Forelimb muscle (tissue), 1 donor: ENCODE measurements around the gene TEX10. TPM values are rescaled to one million over a fixed set of nuclear protein-coding genes. Genes with fewer than 3 reads are reported as not detected.
"Not testable (repeated sequence)": the region's sequence is repeated elsewhere in the genome, so short reads cannot be mapped to it uniquely, and the experiment has no call there.

Experiments used
- DNase-seq: peaks from one replicate; pipeline ENCODE4 v3.0.0-alpha.2; 2013; ENCODE audit warnings: low read depth
- polyA plus RNA-seq: library from polyadenylated mRNA; unstranded; fragments of 120-200 nt; gene quantifications from one replicate; pipeline ENCODE4 v1.2.1, GENCODE V29; 2013; ENCODE audit not compliant: insufficient read length

The TEX10 gene
- polyA plus RNA-seq, result 21.6 TPM

DNA sequence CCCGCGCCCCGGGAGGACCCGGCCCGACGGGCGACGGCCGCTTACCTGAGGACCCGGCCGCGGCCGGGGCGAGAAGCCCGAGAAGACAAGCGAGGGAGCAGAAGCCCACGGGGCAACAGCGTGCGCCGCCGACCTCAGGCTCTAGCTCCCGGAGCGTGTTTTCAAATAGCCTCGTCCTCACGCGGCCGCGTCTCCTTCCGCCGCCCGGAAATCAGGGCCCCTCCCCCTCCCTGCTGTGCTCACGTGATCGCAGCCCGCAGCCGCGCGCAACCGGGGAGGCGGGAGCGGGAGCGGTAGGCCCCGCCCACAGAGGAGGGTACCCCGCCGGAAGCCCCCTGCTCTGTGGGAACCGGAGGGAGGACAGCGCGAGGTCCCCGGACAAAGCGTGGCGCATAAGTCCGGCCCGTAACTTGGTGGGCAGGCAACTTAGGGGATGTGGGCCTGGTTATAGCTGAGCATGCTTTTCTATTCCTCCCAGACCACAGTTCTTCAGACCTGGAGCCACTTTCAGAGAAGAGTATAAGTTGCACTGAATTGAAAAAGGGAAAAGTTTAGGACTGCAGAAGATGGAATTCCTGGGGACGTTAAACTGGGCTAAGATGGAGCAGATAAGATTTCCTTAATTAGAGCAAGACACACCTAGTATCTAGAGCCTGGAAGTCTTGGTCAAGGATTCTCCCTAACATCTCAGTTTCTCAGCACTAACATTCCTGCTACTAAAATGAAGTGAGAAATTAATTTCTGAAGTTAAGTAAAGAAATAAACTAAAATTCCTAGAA is at the start of gene TEX10:
Gene TEX10 (minus strand): TSS at position 216 of the 779 bp plus-strand sequence. CDS start 3,579 bp downstream, outside the sequence.
- peak; percentile 44 for DNase-seq

DNA sequence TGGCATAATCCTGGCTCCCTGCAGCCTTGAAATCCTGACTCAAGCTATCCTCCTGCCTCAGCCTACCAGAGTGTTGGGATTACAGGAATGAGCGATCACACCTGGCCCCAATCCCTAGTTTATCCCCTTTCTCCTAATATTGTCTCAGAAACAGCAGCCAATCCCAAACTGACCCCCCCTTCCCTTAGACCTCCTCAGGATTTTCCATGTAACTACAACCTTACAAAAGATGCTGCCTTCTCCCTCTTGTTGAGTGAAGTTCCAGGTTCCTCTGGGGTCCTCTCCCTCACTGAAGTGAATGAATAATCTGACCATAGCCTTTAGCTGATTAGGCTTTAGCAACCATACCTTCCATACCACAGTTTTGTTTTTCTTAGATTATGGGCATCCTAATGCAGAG is 48.3 kb upstream of the TEX10 start:
- no peak for DNase-seq

DNA sequence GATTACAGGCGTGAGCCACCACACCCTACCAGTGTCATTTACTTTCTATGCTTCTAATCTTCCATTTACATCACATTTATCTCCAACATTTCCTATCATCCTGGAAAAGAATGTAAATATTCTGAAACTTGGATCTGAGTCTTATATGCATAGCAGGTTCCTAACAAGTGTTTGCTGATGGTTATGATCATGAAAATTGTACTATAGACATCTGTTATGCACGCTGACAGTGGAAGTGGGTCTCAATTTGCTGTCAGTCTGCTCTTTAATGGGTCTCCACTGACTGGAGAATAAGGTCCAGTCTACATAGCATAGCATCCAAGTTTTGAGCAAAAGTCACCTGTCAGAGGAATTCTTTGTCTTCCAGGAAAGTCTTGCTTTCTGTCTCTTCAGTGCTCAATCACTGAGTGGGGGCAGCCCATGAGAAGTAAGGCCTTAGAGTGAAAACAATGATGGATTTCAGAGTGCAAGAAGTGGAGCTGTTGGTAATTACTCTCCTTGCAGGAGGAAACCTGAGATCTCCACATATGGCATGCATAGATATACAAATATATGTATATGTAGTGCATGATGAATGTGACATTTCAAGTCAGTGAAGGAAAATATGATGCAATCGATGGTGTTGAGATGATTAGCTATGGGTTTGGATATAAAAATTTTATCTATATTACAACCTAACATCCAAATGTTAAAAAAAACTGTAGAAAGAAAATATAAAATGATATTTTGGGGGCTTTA is 45.0 kb upstream of the TEX10 start:
- no peak for DNase-seq

DNA sequence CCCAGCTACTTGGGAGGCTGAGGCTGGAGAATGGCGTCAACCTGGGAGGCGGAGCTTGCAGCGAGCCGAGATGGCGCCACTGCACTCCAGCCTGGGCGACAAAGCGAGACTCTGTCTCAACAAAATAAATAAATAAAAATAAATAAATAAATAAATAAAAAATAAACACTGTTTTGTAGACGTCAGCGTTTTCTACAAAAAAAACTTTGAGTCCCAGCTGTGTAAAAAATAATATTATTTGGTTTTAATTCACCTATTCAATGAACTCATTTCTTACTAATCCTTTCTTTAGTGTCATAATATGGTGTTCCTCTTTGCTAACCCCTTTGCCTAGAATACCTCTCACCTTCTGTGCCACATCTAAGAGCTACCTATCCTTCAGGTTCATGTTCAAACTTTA is 44.0 kb upstream of the TEX10 start:
- DNase-seq, result no peak

DNA sequence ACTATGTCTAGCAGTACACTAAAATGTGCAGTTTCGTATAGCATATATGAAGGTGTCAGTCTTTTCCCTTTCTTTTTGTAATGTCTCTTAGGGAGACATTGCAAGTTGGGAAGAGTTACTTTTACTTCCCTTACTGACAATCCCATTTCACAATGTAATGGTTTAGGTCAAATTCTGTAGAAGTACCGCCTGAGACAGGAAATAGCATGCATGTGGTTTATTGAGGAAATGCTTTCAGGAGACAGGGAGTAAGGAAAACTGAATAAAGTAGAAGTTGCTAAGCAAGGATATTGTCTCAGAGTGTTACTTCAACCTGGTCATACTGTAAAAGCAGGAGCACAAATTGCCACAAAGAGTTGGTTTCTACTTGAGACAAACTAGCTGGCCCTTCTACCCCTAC is 42.1 kb upstream of the TEX10 start:
- no peak for DNase-seq

DNA sequence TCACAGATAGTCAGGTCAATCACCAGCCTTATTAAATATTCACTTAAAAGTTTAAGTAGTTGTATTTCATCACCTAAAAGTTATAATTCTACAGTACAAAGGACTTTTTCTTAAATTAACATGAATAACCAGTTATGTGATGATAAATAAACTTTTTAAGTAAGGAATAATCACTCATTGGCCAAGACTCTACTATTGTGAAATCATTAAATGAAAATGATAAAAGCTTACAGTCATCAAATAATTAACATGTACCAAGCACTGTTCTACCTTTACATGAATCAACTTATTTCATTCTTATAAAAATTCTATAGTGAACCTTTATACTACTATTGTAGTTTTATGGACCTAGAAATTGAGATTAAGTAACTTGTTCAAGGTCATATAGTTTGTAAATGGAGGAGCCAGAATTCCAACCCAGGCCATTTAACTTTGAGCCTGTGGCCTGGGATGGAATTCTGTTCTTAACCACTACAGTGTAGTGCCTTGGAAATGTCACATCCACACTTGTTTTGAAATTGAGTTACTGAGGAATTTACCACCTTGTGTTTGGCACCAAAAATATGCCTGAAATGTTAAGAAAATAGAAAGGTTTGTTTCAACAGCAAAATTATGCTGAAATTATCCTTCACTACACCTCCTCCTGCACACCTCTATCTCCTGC is 41.4 kb upstream of the TEX10 start:
- DNase-seq, result no peak

DNA sequence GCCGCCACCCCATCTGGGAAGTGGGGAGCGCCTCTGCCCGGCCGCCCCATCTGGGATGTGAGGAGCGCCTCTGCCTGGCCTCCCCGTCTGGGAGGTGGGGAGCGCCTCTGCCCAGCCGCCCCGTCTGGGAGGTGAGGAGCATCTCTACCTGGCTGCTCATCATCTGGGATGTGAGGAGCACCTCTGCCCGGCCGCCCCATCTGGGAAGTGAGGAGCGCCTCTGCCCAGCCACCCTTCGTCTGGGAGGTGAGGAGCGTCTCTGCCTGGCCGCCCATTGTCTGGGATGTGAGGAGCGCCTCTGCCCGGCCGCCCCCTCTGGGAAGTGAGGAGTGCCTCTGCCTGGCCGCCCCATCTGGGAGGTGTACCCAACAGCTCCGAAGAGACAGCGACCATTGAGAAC is 40.2 kb upstream of the TEX10 start:
- not testable (repeated sequence) for DNase-seq

DNA sequence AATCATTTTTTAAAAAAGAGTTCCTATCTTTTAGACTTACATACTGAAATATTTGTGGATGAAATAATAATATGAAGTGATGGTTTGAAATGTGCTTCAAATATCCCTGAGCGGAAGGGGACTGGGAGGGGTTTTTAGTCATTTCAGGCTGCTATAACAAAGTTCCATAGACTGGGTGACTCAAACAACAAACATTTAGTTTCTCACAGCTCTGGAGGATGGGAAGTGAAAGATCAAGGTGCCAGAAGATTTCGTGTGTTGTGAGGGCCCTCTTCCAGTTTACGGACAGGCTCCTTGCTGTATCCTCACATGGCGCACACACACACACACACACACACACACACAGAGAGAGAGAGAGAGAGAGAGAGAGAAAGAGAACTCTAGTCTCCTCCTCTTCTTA is 27.1 kb upstream of the TEX10 start:
- DNase-seq, result no peak

DNA sequence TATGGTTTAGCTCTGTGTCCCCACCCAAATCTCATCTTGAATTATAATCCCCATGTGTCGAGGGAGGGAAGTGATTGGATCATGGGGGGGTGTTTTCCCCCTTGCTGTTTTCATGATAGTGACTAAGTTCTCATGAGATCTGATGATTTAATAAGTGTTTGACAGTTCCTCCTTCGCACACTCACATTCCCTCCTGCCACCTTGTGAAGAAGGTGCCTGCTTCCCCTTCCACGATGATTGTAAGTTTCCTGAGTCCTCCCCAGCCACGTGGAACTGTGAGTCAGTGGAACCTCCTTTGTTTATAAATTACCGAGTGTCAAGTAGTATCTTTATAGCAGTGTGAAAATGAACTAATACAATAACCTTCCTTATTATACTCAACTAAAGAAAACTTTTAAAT is 24.3 kb upstream of the TEX10 start:
- DNase-seq, result no peak

DNA sequence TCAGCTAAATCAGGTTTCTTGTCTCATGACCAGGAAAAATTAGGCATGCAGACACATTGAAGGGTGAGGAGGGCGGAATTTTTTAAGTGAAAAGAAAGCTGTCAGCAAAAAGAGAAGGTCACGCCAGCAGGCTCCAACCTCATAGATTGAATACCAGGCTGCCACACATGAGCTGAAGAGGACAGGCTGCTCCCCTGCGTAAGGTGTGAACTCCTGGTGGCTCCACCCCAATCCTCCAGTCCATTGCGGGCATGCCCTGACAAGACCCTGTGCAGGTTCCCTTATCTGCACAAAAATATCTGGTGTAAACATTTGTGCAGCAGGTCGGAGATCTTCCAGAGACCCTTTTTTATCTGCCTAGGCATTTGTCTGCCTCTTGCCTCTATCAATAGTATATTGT is 22.9 kb upstream of the TEX10 start:
- no peak for DNase-seq

DNA sequence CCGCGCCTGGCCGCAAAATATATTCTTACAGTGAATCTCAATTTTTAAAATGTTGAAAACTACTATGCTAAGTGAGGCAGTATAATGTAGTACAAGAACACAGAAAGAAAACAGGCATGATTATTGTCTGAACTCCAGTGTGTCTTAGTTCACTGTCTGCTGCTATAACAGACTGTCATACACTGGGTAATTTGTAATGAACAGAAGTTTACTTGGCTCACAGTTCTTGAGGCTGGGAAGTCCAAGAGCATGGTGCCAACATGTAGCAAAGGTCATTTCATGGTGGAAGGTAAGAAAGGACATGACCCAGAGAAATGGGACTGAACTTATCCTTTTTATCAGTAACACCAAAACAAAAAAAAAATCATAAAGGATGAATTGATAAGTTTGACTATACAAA is 19.9 kb upstream of the TEX10 start:
- DNase-seq, result no peak

DNA sequence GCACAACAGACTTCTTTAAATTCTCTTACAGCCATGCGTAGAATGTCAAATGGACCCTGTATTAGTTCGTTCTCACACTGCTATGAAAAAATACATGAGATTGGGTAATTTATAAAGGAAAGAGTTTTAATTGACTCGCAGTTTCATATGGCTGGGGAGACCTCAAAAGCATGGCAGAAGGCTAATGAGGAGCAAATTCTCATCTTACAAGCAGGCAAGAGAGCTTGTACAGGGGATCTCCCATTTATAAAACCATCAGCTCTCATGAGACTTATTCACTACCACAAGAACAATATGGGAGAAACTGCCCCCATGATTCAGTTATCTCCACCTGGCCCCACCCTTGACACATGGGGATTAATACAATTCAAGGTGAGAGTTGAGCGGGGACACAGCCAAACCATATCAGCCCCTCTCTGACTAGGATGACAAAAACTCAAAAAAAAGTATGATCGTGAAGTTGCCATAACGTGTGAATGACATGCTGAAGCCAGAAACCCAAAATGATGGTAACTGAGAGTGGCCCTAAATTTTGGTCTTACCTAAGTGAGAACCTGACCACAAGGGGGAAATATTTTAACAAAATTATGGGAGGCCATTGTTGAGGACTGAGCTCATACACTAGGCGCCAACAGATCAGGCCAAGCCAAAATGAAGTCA is 17.5 kb upstream of the TEX10 start:
- no peak for DNase-seq

DNA sequence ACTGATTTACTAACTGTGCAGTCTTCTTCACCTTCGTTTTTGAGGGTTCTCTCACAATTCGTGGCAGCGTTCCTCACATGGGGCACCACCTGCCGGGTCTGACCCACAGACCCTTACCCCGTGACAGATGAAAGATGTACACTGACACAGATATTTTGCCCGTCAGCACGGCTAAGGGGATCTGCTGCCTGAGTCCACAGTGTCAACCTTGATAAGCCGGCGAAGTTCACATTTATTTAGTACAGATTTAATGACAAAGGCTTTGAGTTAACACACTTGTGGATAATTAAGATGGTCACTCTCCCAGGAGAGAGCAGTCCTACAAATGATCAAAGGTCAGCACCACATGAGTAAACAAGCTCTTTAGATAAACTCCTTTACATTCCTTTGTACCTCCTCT is 15.9 kb upstream of the TEX10 start:
- DNase-seq, result no peak

DNA sequence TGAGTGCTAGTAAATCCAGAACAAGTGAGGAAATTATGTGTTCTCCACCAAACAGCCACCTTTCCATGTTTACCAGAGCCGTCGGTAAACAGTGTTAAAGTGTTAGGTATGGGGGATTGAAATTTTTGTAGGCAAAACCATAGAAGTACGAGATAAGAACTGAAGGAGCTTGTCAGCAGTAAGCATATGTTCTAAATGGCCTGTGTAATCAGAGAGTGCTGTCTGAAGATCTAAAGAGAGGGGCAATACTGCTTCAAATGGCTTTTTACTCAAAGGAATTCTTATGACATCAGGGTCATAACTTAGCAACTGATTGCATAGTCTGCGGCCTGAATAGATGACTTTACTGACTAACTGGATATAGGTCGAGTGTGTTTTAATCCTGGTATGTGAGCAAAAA is 13.4 kb upstream of the TEX10 start:
- DNase-seq, result no peak

DNA sequence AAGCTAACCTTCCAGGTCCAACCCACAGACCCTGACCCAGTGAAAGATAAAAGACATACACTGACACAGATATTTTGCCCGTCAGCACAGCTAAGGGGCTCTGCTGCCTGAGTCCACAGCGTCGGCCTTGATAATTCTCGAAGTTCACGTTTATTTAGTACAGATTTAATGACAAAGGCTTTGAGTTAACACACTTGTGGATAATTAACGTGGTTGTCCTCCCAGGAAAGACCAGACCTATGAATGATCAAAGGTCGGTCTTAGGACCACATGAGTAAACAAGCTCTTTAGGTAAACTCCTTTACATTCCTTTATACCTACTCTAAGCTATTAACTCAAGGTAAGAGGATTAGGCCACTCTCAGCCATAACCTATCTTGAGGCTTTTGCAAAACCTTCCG is 11.3 kb upstream of the TEX10 start:
- no peak for DNase-seq

DNA sequence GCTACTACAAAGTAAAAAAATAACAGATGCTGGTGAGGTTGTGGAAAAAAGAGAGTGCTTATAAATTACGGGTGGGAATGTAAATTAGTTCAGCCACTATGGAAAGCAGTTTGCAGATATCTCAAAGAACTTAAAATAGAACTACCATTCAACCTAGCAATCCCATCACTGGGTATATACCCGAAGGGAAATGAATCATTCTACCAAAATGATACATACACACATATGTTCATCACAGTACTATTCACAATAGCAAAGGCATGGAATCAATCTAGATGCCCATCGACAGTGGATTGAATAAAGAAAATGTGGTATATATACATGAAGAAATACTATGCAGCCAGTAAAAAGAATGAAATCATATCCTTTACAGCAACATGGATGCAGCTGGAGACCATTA is 6.3 kb upstream of the TEX10 start:
- DNase-seq, result no peak

DNA sequence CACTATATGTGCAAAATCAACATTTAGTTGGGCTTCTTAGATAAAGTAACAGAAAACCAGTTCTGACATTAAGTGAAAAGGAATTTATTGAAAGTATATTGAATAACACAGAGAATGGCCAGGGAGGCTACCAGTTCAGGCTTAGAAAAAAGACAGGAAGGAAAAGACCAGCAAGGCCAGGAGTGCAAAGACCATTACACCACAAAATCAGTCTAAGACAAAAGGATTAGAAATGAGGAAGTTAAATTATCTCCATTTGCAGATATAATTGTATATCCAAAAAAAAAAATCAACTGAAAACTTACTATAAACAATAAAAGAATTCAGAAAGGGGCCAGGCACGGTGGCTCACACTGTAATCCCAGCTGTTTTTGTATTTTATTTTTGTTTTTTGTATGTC is 4.8 kb upstream of the TEX10 start:
- no peak for DNase-seq

DNA sequence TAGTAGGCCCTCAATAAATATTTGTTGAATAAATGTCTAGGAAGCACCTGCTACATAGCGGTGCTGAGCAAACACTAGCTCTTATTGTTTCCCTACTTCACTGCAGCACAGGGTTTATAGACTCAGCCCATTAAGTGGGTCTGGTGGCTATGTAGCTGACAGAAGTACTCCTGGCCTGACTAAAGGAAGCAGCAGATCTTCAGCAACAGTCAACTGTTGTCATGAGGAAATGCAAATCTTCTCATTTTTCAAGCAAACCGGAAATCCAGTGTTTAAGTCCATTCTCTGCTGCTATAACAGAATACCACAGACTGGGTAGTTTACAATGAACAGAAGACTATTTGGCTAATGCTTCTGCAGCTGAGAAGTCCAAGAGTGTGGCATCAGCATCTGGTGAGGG is 2.8 kb upstream of the TEX10 start:
- DNase-seq, result no peak

DNA sequence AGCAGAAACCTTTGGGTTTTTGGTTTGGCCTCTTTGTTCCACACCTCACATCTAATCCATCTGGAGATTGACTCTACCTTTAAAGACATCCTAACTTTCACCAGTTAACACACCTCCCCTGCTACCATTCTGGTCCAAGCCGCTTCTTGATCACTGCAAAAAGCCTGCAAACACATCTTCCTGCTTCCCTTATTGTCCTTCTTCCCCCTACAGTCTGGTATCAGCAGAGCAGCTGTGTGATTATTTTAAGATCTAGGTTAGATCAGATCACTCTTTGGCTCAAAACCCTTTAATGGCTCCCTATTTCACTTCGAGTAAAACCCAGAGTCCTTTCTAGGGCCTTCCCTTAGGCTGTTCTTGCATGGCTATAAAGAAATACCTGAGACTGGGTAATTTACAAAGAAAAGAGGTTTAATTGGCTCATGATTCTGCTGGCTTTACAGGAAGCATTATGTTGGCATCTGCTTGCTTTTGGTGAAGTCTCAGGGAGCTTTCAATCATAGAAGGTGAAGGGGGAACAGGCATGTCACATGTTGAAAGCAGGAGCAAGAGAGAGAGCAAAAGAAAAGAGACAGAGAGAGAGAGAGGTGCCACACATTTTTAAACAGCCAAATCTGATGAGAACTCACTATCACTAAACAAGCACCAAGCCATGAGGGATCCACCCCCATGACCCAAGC is 1.5 kb upstream of the TEX10 start:
- no peak for DNase-seq

DNA sequence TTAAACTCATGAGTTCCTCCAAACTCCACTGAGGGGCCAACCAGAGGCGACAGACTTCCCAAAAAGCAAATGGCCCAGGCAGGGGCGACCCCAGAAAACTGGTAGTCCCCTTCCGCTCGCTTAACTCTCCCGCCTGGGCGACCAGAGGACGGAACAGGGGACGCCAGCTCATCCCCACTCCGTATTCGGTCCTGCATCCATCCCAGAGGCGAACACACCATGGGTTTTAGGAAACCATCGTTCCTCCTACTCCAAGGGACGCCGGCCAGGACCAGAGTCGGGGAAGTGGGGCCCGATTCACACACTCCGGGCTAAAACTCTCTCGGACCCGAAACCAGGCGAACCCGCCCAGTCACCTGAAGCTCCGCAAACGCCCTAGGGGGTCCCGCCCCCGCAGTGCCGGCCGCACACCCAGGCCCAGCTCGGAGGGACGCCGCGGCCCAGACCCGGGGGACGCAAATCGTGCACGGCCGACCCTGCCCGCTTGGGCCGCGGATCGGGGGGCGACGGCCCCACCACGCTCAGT is 478 bp downstream of the TEX10 start:
- no peak for DNase-seq

DNA sequence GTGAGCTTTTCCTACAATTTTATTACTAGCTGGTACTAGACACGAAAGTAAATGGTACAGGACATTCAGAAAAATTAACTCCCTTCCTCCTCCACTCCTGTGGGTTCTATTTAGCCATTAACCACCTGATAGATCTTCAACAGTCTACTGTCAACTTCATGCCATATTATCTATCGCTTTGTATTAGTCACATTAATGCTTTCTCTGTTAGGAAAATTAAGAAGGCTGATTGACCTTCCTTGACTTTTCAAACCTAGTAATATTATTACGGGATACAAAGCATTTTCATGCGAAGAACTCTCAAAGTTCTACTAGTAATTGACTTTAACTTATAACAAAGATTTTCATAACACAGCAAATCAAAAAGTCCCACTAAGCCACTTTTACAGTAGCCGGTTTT is 1.2 kb downstream of the TEX10 start:
- no peak for DNase-seq
